ENCODE results near the gene IQGAP2.
A peak's percentile ranks its signal among the peaks of the same experiment; 100 is the strongest.
"Not testable (repeated sequence)": the region's sequence is repeated elsewhere in the genome, so short reads cannot be mapped to it uniquely, and the experiment has no call there.

IQGAP2 gene

DNA sequence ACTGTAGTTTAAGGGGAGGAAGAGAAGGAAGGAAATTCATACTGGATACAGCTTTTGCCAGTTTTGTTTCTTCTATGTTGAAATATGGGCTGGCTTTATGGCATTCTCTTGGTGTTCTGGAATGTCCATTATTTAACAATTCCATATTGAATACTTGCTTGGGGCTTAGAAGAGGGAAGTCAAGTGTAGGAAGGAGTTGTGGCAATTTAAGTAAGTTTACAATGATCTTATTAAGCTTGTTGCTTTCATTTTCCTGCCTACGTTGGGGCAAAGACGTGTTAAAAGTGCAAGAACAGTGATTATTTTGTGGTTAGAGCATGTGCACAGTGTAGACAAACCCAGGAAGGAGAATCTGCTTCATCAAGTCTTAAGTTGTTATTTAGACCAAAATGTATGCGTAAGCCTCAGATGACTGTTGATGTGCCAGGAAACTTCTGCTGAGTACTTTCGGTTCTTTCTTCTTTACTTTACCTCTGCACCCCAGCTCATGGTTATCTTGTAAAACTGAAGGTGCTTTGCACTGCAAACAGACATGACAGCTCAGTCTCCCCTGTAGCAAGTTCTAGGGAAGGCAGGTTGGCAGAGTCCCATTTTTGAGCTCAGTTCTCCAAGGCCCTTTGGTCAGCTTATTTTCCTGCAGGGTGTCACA lies 144.3 kb downstream of the IQGAP2 start:
- peak; percentile 37 for DNase-seq

DNA sequence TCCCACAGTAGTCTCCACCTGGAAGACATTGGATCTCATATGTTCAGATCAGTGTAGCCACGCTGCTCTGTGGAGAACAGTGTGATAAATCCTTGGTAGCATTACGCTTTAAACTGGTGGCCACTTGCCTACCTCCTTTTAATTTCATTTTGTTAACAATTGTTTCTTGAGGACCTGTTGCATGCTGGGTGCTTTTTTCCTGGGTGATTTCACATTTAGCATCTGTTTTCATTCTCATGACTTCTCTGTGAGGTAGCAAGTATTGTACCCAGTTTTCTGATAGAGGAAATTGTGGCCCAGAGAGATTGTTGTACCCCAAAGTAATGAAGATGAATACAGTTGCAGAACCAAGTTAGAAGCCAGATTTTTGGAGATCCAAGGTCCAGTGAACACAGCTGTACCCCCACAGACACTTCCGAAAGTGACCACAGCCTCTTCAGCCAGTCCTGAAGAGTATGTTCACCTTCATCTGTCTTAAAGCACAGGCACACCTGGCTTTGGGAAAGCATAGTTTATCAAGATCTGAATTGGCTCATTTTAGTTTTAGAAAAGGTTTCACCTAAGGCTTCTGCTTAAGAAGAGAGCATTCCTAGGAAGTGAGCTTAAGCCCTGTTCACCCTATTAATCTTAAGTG lies 144.9 kb downstream of the IQGAP2 start:
- DNase-seq, result no peak

DNA sequence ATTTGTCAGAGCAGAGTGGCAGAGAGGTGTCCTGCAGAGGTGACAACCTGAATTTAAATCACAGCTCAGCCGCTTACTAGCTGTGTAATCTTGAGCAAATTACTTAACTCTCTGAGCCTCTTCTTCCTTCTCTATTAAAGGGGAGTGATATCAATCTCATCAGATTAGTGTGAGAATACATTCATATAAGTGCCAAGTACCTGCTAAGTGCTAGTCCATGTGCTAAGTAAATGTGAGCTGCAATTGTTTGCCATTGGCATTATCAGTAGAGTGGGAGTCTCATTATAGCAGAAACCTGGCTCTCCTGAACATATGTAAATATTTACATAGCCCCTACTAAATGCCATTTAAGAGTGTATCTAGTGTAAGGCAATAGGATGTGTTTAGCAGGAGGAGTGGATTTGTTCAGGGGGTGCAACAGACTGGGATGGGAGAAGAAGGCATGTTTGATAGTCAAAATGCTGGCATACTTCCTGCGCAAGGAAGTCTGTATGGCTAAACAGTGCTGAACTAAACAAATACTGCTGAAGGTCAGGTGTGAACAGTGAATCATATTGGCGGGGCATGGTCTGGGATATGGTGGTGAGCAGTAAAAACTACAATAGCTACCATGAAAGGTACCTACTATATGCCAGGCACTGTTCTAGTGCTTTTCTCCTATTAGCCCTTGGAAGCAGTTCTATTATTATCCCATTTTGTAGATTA lies 145.6 kb downstream of the IQGAP2 start:
- no peak for DNase-seq

DNA sequence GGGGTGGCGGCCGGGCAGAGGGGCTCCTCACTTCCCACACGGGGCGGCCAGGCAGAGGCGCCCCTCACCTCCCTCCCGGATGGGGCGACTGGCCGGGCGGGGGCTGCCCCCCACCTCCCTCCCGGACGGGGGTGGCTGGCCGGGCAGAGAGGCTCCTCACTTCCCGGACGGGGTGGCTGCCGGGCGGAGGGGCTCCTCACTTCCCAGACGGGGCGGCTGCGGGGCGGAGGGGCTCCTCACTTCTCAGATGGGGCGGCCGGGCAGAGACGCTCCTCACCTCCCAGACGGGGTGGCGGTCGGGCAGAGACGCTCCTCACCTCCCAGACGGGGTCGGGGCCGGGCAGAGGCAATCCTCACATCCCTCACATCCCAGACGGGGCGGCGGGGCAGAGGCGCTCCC lies 147.8 kb downstream of the IQGAP2 start:
- not testable (repeated sequence) for DNase-seq

DNA sequence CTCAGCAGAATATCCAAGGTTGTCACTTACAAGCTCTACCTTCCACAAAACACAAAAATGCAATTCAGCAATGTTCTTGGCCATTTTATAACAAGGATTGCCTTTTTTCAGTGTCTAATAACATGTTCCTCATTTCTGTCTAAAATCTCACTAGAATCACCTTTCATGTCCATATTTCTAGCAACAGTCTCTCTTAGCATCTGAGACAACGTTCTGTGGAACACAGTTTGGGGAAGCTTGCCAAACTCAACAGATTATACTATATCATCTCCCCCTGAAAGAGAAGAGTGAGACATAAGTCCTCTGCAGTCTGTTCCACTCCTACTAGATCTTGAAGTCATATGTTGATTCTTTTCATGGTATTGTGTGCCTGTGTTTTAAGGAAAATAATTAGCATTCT lies 149.5 kb downstream of the IQGAP2 start:
- no peak for DNase-seq

DNA sequence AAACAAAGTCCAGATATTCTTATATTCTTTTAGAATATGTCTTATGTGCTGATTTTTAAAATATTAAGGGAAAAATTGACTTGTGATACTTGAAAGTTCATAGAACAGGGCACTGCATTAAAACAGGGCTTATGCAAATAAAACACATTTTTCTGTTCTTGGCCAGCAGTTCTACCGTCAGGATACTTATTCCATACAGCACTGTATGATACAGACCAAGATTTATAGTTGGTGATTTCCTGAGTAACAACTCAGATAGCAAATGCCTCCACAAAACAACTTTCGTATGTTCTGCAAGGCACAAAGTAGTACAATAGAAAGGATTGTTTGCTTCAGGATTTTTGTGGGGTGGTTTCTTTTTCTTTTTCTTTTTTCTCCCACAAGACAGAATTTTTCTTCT lies 150.2 kb downstream of the IQGAP2 start:
- DNase-seq, result no peak

DNA sequence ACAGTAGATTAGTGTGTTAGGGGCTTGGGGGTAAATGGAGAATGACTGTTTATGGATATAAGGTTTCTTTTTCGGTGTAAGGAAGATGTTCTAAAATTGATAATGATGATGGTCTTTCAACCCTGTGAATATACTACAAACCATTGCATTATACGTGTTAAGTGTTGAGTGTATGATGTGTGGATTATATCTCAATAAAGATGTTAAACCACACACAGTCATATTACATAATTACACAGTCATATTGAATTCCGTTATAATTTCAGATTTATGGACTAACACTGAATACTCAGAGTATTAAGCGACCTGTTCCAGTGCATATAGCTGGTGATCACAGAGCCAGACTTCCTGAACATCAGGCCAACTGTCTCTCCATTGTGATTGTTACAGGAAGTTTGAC lies 152.0 kb downstream of the IQGAP2 start:
- DNase-seq, result no peak

DNA sequence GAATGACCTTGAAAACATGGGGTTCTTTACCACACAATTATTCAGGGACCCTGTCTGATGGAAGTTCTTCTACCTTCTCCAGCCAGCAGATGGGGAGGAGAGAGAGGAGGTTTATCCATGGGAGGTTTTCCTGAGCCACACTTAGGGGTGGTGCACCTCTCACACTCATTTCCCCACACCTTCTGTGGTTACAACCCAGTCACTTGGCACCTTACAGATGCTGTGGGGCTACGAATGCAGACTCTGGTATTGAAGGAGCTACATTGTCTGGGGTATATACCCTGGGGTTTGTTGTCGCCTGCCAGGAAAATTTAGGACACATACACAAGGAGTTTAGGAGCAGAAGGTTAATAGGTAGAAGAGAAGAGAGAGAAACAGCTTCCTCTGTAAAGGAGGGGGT lies 152.6 kb downstream of the IQGAP2 start:
- no peak for DNase-seq

DNA sequence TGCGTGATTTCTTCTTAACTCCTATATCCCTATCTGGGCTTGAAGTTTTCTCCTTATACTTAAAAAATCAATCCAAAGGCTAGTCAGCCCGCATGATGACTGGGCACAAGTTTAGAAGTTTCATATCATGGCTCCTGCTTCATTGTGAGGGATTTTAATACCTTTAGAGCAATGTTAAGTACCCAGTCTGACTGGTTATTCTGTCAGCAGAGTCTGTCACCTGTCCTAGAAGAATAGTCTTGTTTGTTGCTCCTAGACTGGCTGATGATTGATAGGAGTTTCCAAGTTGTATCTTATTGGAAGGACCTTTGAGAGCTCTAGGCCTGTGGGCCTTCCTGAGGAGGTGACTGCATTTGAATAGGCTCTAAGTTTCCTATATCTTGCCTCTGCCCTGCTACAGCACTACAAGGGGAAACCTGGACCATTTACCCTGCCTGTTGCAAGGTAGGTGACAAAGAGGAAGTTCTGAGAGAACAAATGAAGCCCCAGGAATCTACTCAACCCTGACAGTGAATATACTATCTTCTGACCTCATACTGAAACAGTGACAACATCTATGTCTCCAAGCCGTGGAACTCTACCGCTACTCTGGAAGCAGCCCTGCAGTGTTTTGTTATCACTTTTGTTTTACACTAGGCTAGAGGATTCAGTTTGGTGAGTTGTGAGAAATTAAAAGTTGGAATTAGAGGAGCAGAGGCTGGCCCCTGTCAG lies 153.6 kb downstream of the IQGAP2 start:
- no peak for DNase-seq

DNA sequence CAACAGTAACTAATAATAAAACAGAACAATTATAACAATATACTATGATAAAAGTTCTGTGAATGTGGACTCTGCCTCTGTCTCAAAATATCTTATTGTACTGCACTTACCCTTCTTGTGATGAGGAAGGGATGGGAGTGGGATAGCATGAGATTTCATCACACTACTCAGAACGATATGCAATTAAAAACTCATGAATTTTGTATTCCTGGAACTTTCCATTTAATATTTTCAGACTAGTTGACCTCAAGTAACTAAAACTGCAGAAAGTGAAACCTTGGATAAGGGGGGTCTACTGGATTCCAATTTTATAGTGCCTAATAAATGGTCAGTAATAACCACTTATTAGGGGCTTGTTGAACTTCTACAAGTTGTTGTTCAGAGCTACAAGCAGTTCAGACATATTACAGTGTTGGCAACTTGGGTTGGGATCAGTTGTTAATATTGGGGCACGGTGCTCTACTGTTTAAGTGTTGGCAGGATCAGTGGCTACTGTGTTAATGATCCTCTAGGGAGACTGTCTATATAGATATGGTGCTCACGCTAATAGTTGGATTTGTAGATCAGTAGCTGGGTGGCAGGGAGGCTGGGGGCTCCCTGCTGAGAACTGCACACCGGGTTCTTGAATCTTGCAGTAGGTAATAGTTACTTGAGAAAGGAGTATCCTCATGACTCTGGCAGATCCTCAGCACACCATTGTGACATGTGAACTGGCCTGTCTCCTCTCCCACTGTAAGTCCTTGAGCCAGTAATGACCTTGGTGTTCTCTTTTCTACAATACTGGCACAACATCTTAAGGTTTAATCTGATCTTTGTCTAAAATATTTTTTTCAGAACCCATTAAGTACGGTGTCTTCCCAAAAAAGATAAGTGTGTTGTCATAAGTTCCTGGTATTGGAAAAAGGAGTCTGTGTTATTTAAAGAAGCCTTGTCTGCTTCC lies 158.1 kb downstream of the IQGAP2 start:
- DNase-seq, result no peak

DNA sequence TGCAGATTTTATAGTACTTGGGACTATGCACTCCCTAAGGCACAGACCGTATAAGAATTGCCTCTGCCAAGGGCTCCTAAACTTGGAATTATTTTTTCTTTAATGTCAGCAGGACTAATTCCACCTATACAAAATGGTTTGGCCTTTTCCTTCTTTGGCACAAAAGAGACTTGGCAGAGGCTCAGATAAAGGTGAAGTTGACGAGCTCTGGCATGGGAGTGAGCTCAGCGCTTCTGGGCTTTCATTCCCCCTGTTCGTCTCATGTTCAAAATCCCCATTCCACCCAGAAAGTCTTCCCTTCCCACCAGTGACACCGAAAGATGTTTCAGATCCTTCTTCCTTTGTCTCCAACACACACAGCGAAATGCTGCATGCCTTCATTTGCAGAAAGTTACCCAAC lies 158.9 kb downstream of the IQGAP2 start:
- DNase-seq, result no peak

DNA sequence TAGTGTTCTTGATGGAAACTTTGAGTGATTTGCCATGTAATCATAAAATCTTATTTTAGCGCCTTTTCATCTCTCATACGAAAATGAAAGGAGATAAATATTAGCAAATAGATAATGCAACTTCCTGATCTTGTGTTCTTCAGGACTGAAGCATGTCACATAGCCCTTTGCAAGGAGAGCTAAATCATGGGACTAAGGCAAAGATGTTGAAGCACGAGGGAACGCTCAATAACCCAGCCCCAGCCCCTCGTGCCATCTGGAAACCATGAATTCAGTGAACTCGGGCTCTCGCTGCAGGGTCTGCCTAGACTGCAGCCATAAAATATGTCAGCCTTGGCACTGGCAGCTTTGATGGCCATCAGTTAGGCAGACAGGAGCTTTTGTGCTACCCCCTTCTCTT lies 161.9 kb downstream of the IQGAP2 start:
- DNase-seq, result no peak

DNA sequence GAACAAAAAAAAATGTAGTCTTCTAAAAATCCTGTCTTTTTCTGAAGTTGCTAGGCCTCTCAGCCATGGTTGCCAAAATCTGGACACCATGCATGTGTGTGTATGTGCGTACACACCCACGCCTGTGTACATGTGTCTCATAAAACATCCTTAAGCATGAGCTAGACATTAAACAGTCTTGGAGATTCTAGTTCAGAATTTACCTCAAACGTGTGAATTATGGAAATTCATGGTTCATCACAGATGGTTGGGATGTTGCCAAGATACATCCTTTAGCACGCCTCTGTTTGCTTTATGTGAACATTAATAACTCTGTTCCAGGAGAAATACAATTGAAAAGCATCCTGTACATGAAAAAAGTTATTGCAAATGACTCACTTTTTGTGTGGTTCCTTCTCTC lies 167.1 kb downstream of the IQGAP2 start:
- no peak for DNase-seq

DNA sequence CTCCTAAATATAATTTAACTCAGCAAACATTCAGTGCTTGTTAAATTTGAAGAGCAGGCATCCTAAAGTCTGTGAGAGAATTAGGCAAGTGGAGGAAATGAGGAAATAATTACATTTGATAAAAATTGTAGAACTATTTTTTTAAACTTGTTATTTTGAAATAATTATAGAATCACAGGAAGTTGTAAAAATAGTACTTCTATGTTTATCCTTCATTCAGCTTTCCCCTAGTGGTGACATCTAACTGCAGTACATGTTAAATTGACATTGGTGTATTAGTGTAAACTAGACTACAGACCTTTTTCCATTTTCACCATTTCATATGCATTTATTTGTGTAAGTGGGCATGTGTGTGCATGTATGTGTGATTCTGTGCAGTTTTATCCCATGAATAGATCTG lies 168.5 kb downstream of the IQGAP2 start:
- DNase-seq, result no peak

DNA sequence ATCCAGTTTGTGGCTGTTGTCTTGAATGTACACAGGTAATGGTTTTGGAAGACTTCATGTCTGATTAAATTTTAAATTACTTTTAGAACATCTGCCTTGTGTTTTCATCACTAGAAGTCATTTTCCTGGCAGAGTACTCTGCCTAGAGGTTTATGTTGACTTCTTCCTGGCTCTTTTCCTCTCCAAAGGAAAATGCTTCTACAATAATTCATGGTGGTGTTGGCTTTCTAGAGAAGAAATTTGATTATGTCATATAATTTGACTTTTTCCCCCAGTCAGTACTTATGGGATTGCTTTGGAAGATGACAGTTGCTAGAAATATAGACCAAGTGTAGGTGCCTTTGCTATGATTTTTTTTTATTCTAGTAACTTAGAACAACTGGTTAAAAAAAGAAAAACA lies 173.4 kb downstream of the IQGAP2 start:
- DNase-seq, result no peak

DNA sequence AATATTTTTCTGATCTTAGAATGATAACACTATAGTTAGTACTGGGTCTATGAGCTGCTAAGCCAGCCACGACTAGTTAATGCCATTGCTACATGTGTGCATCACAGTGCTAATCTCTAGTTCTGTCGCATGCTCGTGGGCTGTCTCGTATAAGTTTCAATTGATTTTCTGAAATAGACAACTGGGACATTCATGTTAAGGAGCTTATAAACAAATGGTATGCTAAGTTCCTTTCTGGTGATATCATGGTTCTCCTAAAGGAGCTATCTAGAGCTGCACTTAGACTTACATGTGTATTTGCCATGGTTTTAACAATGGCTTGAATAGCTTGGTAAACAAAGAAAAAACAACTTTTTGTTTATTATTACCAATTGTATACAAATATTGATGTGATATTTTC lies 173.9 kb downstream of the IQGAP2 start:
- no peak for DNase-seq

DNA sequence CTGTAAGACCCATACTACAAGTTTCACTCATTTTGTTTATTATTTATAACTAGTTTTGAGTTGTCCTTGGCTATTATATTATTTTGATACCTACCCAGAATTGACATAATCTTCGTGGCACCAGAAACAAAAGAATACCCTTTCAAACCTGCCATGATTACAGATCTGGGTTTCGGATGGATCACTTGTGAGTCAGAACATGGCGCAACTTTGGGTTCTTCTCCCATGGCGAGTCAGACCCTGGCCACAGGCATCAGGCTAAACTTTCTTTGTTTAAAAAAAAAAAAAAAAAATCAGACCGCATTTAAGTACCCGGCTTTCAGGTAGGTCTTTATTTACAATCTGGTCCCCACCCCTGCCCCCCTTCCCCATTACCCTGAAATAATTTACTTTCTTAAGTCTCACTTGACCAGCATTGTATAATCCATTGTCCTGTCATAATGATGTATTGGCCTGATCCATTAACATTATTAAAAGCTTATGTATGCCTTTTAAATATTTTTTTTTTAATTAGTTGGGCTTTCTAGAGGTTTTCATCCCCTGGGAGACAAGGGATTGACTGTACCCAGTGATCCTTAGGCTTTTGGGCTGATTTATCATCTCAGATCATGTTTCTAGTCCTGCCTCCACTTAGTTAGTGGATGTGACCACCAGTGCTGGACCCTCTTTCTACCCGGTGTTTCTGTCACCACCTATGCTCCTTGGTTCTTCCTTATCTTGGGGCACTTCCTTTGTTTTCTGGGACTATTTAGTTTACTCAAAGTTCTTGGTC lies 176.3 kb downstream of the IQGAP2 start:
- DNase-seq, result peak; percentile 25

DNA sequence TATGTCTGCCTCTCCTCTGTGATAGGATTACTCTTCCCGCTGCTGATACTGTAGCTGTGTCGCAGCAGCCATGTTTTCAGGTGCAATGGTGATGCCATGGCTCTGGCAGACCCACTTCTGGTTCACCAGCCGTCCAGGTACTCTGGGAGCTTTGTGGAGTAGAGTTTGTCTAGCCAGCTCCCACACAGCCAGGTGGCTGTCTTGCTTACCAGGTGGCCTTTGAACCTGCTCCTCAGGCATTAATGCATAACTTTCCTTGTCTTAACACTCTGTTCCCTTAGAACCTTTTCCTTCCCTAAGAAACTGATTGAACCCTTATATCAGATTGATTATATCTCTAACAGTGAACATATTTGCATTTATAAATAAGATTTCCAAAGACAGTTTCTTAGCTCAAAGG lies 177.9 kb downstream of the IQGAP2 start:
- no peak for DNase-seq

DNA sequence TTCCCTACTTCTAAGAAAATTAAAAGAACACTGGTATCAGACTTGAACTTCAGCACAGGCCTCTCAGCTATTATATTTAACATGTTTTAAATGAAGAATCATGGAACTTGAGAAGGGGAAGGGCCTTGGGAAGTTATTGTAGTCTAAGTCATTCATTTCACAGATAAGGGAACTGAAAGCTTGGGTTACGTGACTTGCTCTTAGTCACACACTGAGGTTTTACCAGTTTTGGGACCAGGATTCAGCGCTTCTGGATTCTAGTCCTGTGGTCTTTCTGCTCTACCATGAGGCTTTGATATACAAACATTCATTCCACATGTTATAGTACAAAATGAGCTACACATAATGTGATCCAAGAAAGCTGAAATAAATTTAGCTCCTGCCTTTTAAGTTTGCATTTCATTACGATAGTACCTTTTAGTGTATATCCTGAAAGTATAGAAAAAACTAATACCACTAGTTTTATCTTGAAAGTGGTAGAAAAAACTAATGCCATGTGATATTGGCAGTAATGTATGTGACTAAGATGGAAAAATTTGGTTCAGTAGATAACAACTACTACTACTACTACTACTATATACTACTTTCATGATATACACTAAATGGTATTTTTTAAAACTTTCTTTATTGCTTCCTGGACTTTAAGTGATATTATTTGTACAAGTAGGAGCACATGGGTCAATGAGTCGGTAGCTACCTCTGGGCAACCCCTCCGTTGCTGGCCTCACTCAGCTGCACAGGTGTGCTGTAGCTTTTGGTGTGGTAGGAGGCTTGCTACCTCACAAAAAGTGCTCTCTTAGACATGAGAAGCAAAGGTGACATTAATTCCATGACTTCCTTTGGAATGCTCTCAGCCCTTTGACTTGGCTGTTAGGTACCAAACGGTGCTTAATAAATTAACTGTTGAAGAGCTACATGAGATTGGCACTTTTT lies 179.4 kb downstream of the IQGAP2 start:
- peak; percentile 47 for DNase-seq

DNA sequence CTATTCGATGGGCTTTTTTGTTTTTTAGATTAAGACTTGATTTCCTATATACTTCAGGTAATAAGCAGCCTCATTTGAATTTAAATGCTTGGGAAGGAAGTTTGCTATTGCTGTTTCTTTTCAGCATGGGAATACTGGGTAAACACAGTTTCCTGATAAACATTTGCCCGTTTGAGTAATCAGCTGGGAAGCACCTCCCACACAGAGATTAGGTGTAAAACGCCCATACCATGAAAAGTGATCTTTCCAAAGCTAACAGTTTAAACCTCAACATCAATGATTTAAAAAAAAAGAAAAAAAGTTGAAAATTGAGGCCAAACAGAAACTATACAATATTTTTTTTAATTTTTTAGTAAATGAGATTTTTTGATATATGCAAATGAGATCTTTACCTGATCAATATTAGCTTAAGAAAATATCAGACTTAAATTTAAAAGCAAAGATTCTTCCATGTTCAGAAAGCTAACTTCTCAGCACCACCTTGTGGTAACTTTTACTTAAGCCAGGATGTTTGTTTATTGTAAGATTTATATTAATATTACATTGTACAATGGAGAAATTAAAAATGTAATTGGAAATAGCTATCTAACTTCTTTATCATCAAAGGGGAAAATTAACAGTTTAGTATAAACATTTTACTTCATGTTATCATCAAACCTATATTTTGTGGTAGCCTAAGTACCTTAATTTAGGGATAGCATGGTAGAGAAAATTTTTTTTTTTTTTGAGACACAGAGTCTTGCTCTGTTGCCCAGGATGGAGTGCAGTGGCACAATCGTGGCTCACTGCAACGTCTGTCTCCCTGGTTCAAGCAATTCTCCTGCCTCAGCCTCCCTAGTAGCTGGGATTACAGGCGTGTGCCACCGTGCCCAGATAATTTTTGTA lies 180.3 kb downstream of the IQGAP2 start:
- no peak for DNase-seq
